K562 (cell line): ENCODE measurements around the gene DERL3. TPM values are rescaled to one million over a fixed set of nuclear protein-coding genes. Genes with fewer than 3 reads are reported as not detected.

Experiments used
- CBX3 ChIP-seq, 2 experiments: IDR thresholded peaks; 1 replicate in 1 of 2; 2 replicates in 1 of 2; pipeline ENCODE4 v1.6.1; 2012; ENCODE audit warnings: inconsistent platforms in 2 of 2, low read length in 2 of 2, borderline replicate concordance in 1 of 2, control low read depth in 1 of 2
- CREM ChIP-seq: IDR thresholded peaks from 2 replicates; pipeline ENCODE4 v1.6.1; 2014; ENCODE audit warnings: antibody characterized with exemption, low read depth
- FOXP4 ChIP-seq: sonication (generic); formaldehyde crosslinking; IDR thresholded peaks from 2 replicates; pipeline ENCODE4 v1.8.0; 2022; ENCODE audit warnings: mild to moderate bottlenecking, missing genetic modification reagents, borderline replicate concordance
- REST ChIP-seq, 2 experiments: fragments of 450-650 bp; formaldehyde crosslinking in 1 of 2; IDR thresholded peaks; 2 replicates each; pipeline versions ENCODE4 v1.4.0 to v1.6.1; 2014 to 2020; ENCODE audit warnings: mild to moderate bottlenecking in 2 of 2, borderline replicate concordance in 1 of 2, low read depth in 1 of 2
- ZNF146 ChIP-seq: IDR thresholded peaks from one replicate; pipeline ENCODE4 v1.6.1; 2018; ENCODE audit warnings: missing compliant biosample characterization; ENCODE audit not compliant: unreplicated experiment
- ZNF449 ChIP-seq: fragments of 250-450 bp; sonication (Bioruptor Pico); IDR thresholded peaks from 2 replicates; pipeline ENCODE4 v1.8.0; 2022; ENCODE audit warnings: moderate library complexity, mild to moderate bottlenecking, inconsistent platforms
- polyA plus RNA-seq, 8 experiments: library from polyadenylated mRNA; depleted of rRNA in 4 of 8; stranded (reverse) in 5 of 8; unstranded in 3 of 8; fragments of >200 nt; fragmentation: Nextera tagmentation in 2 of 8; fragmentation: Illumina TruSeq in 1 of 8; extraction: Ambion mirVana in 2 of 8; extraction: Trizol in 1 of 8; gene quantifications; 2 replicates each; pipeline versions ENCODE4 v1.2.1 to v1.2.3, GENCODE V29; 2011 to 2014; ENCODE audit warnings: inconsistent platforms in 1 of 8, missing spikeins in 1 of 8
- total RNA-seq, 7 experiments: library from RNA; depleted of rRNA in 6 of 7; stranded (reverse); fragments of >200 nt in 6 of 7; fragmentation: Illumina TruSeq in 2 of 7; extraction: Trizol in 2 of 7; gene quantifications; 2 replicates each; pipeline versions ENCODE4 v1.2.1 to v1.2.3, GENCODE V29; 2011 to 2021; ENCODE audit warnings: low replicate concordance in 1 of 7

DERL3 gene
- total and polyA plus RNA-seq, 9 of the 15 experiments (the other 6 are each of a cell fraction or from before 2014, with no cell fraction given), result 1.3 to 12.4 (median 4.8) TPM

- peak; percentile 91 for TF ChIP-seq REST (IDR thresholded peaks at IDR 0.05; ENCODE audit: borderline replicate concordance)
- no peak for TF ChIP-seq REST (CRISPR knock-in tag; IDR thresholded peaks at IDR 0.05; ENCODE audit: low read depth)
- no peak for TF ChIP-seq CBX3 (IDR thresholded peaks at IDR 0.05; ENCODE audit: borderline replicate concordance in 1 of 2, low read length in 2 of 2)
- TF ChIP-seq ZNF146 (CRISPR knock-in tag), result no peak
- TF ChIP-seq FOXP4 (CRISPR knock-in tag), result no peak
- TF ChIP-seq CREM, result no peak
- no peak for TF ChIP-seq ZNF449 (CRISPR knock-in tag)
These were observed 39.4 kb upstream of the DERL3 start (continued) for GRCh38 chr22:23878219-23878618.
